ENCODE measurements around the gene NLRP12. TPM values are rescaled to one million over a fixed set of nuclear protein-coding genes. Genes with fewer than 3 reads are reported as not detected.

Gene NLRP12
- total and polyA plus RNA-seq, 2 of the 4 experiments (the other 2 are of a cell fraction) = not detected

- H2BK15ac ChIP-seq (ENCODE audit: low read depth, low read length) = no peak overlapping the region
- WGBS, 2 experiments (ENCODE audit: extremely low coverage in 2 of 2, insufficient read length in 1 of 2) = no CpG with 5 or more reads among the region's 1 CpG
- no peaks in the 10 kb centered on the region for H3K36me3 ChIP-seq (ENCODE audit: control insufficient read depth, insufficient read depth, low read length)
- no peak overlapping the region for H3K18ac ChIP-seq (ENCODE audit: low read depth, low read length)
- H2BK5ac ChIP-seq (ENCODE audit: low read depth, low read length, poor library complexity, severe bottlenecking) = no peak overlapping the region
- no peak overlapping the region for H4K5ac ChIP-seq (ENCODE audit: low read depth, low read length)
- H3K56ac ChIP-seq (ENCODE audit: extremely low read depth, insufficient read depth, low read length) = no peak overlapping the region
- H3K9ac ChIP-seq (ENCODE audit: low read depth, low read length) = no peak overlapping the region
- no peak overlapping the region for H3K4me2 ChIP-seq (ENCODE audit: low read depth, low read length)
- peaks cover 6% of the 10 kb centered on the region for H3K9me3 ChIP-seq (ENCODE audit: control insufficient read depth, insufficient read depth, low read length)
- no peak overlapping the region for H2BK20ac ChIP-seq (ENCODE audit: low read depth, low read length)
- TF ChIP-seq RAD21 (IDR thresholded peaks at IDR 0.05; ENCODE audit: low read length) (no peak), RCOR1 (IDR thresholded peaks at IDR 0.05; ENCODE audit: insufficient replicate concordance, low read length) (no peak), BHLHE40 (IDR thresholded peaks at IDR 0.05; ENCODE audit: low read depth, low read length) (no peak), MAFK (IDR thresholded peaks at IDR 0.05; ENCODE audit: low read depth, low read length) (no peak), MXI1 (IDR thresholded peaks at IDR 0.05; ENCODE audit: borderline replicate concordance, low read depth, low read length) (no peak), ELK1 (IDR thresholded peaks at IDR 0.05; ENCODE audit: borderline replicate concordance, low read depth, low read length) (no peak), RFX5 (IDR thresholded peaks at IDR 0.05; ENCODE audit: low read depth, low read length) (no peak), POLR2A (IDR thresholded peaks at IDR 0.05; ENCODE audit: low read depth, low read length) (no peak), SMC3 (IDR thresholded peaks at IDR 0.05; ENCODE audit: low read depth, low read length) (no peak), USF2 (IDR thresholded peaks at IDR 0.05; ENCODE audit: low read depth, low read length) (no peak), CEBPB (IDR thresholded peaks at IDR 0.05; ENCODE audit: low read depth, low read length) (no peak), FOS (IDR thresholded peaks at IDR 0.05; ENCODE audit: low read depth, low read length) (no peak), CHD1 (IDR thresholded peaks at IDR 0.05; ENCODE audit: low read depth, low read length) (no peak), MAZ (IDR thresholded peaks at IDR 0.05; ENCODE audit: borderline replicate concordance, low read depth, low read length) (no peak), NFE2L2 (IDR thresholded peaks at IDR 0.05; ENCODE audit: low read depth, low read length) (no peak)
- TF ChIP-seq, protein P1, sequence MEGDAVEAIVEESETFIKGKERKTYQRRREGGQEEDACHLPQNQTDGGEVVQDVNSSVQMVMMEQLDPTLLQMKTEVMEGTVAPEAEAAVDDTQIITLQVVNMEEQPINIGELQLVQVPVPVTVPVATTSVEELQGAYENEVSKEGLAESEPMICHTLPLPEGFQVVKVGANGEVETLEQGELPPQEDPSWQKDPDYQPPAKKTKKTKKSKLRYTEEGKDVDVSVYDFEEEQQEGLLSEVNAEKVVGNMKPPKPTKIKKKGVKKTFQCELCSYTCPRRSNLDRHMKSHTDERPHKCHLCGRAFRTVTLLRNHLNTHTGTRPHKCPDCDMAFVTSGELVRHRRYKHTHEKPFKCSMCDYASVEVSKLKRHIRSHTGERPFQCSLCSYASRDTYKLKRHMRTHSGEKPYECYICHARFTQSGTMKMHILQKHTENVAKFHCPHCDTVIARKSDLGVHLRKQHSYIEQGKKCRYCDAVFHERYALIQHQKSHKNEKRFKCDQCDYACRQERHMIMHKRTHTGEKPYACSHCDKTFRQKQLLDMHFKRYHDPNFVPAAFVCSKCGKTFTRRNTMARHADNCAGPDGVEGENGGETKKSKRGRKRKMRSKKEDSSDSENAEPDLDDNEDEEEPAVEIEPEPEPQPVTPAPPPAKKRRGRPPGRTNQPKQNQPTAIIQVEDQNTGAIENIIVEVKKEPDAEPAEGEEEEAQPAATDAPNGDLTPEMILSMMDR (conservative IDR thresholded peaks at IDR 0.05; ENCODE audit: low read depth, low read length) = no peak
- H2AK9ac ChIP-seq (replicated peaks; ENCODE audit: low read depth, low read length, poor library complexity) = no peak overlapping the region
- no peaks in the 10 kb centered on the region for H3K27me3 ChIP-seq (ENCODE audit: control insufficient read depth, insufficient read depth, low read length)
- H3K79me1 ChIP-seq (ENCODE audit: low read depth in 1 of 2, low read length in 2 of 2) = no peaks in the 10 kb centered on the region
- no TSS peak for BruUV-seq (replicated peaks)
- intact Hi-C loops (cut with micrococcal nuclease) = no loop called here
- no peaks in the 10 kb centered on the region for H4K20me1 ChIP-seq (ENCODE audit: insufficient read depth, low read length)
- H3K9me1 ChIP-seq (ENCODE audit: insufficient read depth, low read length) = no peaks in the 10 kb centered on the region
- H3K4me1 ChIP-seq (ENCODE audit: control insufficient read depth, insufficient read depth, low read length) = no peaks in the 10 kb centered on the region
- no peak overlapping the region for H4K8ac ChIP-seq (ENCODE audit: low read depth in 2 of 2, low read length in 2 of 2)
- no peak overlapping the region for H3K14ac ChIP-seq (replicated peaks; ENCODE audit: low read depth, low read length)
- no peak overlapping the region for H3K23ac ChIP-seq (ENCODE audit: low read depth, low read length)
- in situ Hi-C loops (cut with MboI; ENCODE audit: low sequenced_read_pairs) = no loop called here
- H3K4me3 ChIP-seq (ENCODE audit: insufficient read depth, low read depth, low read length) = no peak overlapping the region
- POLR2A ChIA-PET (ENCODE audit: unreplicated experiment) = no interaction called here
- CTCF ChIA-PET = no interaction called here
- H2BK120ac ChIP-seq (ENCODE audit: low read depth, low read length) = no peak overlapping the region
- H3K4ac ChIP-seq (ENCODE audit: low read depth, low read length) = no peak overlapping the region
- no peak overlapping the region for H4K91ac ChIP-seq (ENCODE audit: insufficient read depth, low read depth, low read length)
- H3K27ac ChIP-seq (ENCODE audit: insufficient read depth, low read length) = no peak overlapping the region
- dilution Hi-C loops (cut with HindIII; ENCODE audit: low sequenced_read_pairs, unreplicated experiment) = no loop called here
- no peak overlapping the region for H2AFZ ChIP-seq (replicated peaks; ENCODE audit: low read length, poor library complexity)
- DNase-seq (no peak), ATAC-seq (ENCODE audit: low read depth) (no peak)
- no peak overlapping the region for H2AK5ac ChIP-seq (ENCODE audit: low read depth, low read length)
Observed at GRCh38 chr19:53780506-53780905, 43.6 kb downstream of the NLRP12 start.

Data from IMR-90 (cell line).